Suprapubic skin (tissue), 4 donors: ENCODE data around the gene LZTFL1. TPM values are rescaled to one million over a fixed set of nuclear protein-coding genes. Genes with fewer than 3 reads are reported as not detected.
A peak's percentile ranks its signal among the peaks of the same experiment; 100 is the strongest.

ENCODE experiments used
- DNase-seq, 2 donors: peaks; one replicate each; pipeline ENCODE4 v3.0.0-alpha.2; 2019; ENCODE audit warnings: low spot score in 2 of 2
- H3K27ac ChIP-seq: fragments of 200-600 bp; sonication (generic); one replicate; pipeline ENCODE4 v1.5.1; 2019
- H3K27me3 ChIP-seq: fragments of 200-600 bp; sonication (generic); one replicate; pipeline ENCODE4 v1.5.1; 2019
- H3K36me3 ChIP-seq: fragments of 200-600 bp; sonication (generic); one replicate; pipeline ENCODE4 v1.5.1; 2019
- H3K4me1 ChIP-seq: fragments of 200-600 bp; sonication (generic); one replicate; pipeline ENCODE4 v1.5.1; 2019
- H3K4me3 ChIP-seq: fragments of 200-600 bp; sonication (generic); one replicate; pipeline ENCODE4 v1.5.1; 2019; ENCODE audit warnings: mild to moderate bottlenecking
- H3K9me3 ChIP-seq: fragments of 200-600 bp; sonication (generic); one replicate; pipeline ENCODE4 v1.5.1; 2019
- EP300 ChIP-seq: sonication (generic); formaldehyde crosslinking; IDR thresholded peaks from one replicate; pipeline ENCODE4 v1.6.1; 2017; ENCODE audit warnings: antibody characterized with exemption
- POLR2A ChIP-seq, 2 donors: fragments of 450-650 bp; IDR thresholded peaks; one replicate each; pipeline ENCODE4 v1.6.1; 2017; ENCODE audit warnings: antibody characterized with exemption in 2 of 2, mild to moderate bottlenecking in 2 of 2, moderate library complexity in 2 of 2
- POLR2AphosphoS5 ChIP-seq, 3 donors: sonication (generic); formaldehyde crosslinking; IDR thresholded peaks; one replicate each; pipeline ENCODE4 v1.6.1; 2017; ENCODE audit warnings: antibody characterized with exemption in 3 of 3
- WGBS: methylation state at CpG from one replicate; pipeline ENCODE4 v1.1.5; 2018; 5-methylcytosine and 5-hydroxymethylcytosine counted together
- total RNA-seq, 4 donors: library from RNA; depleted of rRNA; stranded (reverse); fragments of >200 nt; gene quantifications; one replicate each; pipeline ENCODE4 v1.1.0, GENCODE V29; 2016
- TF ChIP-seq, protein P1 (sequence below), 2 donors: fragments of 200-600 bp in 1 of 2; fragments of 450-650 bp in 1 of 2; sonication (generic) in 1 of 2; IDR thresholded peaks; one replicate each; pipeline ENCODE4 v1.5.1; 2016 to 2019; ENCODE audit warnings: antibody characterized with exemption in 2 of 2, mild to moderate bottlenecking in 1 of 2, moderate library complexity in 1 of 2

Gene LZTFL1, protein sequence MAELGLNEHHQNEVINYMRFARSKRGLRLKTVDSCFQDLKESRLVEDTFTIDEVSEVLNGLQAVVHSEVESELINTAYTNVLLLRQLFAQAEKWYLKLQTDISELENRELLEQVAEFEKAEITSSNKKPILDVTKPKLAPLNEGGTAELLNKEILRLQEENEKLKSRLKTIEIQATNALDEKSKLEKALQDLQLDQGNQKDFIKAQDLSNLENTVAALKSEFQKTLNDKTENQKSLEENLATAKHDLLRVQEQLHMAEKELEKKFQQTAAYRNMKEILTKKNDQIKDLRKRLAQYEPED
- total RNA-seq, result 10 to 100 TPM; 17.0 to 24.6 (median 20.1) TPM

GRCh38 chr3:45841757-45842491, at the start of gene LZTFL1:
LZTFL1 (minus strand) TSS chr3:45842119; CDS start chr3:45841991, 128 bp downstream.
- TF ChIP-seq POLR2AphosphoS5 (IDR thresholded peaks at IDR 0.05), result peak; percentile 52 to 92 (median 77)
- no peak for TF ChIP-seq POLR2A (IDR thresholded peaks at IDR 0.05)
- no peak for TF ChIP-seq EP300
- peak; percentile 96 for DNase-seq
- Histone ChIP-seq H3K4me3 (peak within 1 kb of the TSS; percentile 85), H3K36me3 (no peaks in the 10 kb centered on the region), H3K27ac (peak within 1 kb of the TSS; percentile 56), H3K9me3 (no peaks in the 10 kb centered on the region), H3K4me1 (peaks cover 15% of the 10 kb centered on the region), H3K27me3 (no peaks in the 10 kb centered on the region)
- WGBS, result 9% methylated on average over 19 of the region's 49 CpGs

GRCh38 chr3:45890405-45890804, 48.5 kb upstream of the LZTFL1 start:
- Histone ChIP-seq H3K36me3 (no peaks in the 10 kb centered on the region), H3K27ac (no peak overlapping the region), H3K27me3 (no peaks in the 10 kb centered on the region), H3K9me3 (no peaks in the 10 kb centered on the region), H3K4me1 (peaks cover 4% of the 10 kb centered on the region), H3K4me3 (no peak overlapping the region)
- TF ChIP-seq EP300 (no peak), POLR2AphosphoS5 (IDR thresholded peaks at IDR 0.05) (no peak), POLR2A (IDR thresholded peaks at IDR 0.05) (no peak)
- TF ChIP-seq, protein P1, sequence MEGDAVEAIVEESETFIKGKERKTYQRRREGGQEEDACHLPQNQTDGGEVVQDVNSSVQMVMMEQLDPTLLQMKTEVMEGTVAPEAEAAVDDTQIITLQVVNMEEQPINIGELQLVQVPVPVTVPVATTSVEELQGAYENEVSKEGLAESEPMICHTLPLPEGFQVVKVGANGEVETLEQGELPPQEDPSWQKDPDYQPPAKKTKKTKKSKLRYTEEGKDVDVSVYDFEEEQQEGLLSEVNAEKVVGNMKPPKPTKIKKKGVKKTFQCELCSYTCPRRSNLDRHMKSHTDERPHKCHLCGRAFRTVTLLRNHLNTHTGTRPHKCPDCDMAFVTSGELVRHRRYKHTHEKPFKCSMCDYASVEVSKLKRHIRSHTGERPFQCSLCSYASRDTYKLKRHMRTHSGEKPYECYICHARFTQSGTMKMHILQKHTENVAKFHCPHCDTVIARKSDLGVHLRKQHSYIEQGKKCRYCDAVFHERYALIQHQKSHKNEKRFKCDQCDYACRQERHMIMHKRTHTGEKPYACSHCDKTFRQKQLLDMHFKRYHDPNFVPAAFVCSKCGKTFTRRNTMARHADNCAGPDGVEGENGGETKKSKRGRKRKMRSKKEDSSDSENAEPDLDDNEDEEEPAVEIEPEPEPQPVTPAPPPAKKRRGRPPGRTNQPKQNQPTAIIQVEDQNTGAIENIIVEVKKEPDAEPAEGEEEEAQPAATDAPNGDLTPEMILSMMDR (IDR thresholded peaks at IDR 0.05), result no peak
- 14% methylated on average over 3 of the region's 3 CpGs for WGBS
- DNase-seq, result no peak

- H3K27me3 ChIP-seq, result no peaks in the 10 kb centered on the region
- DNase-seq, result no peak
- TF ChIP-seq POLR2AphosphoS5 (IDR thresholded peaks at IDR 0.05), result no peak
- TF ChIP-seq, protein P1 (IDR thresholded peaks at IDR 0.05), result no peak
- no peak overlapping the region for H3K27ac ChIP-seq
- H3K4me3 ChIP-seq, result no peak overlapping the region
- no peaks in the 10 kb centered on the region for H3K9me3 ChIP-seq
- 77% methylated on average over 4 of the region's 4 CpGs for WGBS
- H3K4me1 ChIP-seq, result no peaks in the 10 kb centered on the region
- H3K36me3 ChIP-seq, result no peaks in the 10 kb centered on the region
These were observed 47.4 kb upstream of the LZTFL1 start for GRCh38 chr3:45889337-45889736.

- TF ChIP-seq POLR2AphosphoS5 (IDR thresholded peaks at IDR 0.05) (no peak), EP300 (no peak), POLR2A (IDR thresholded peaks at IDR 0.05) (no peak)
- TF ChIP-seq, protein P1 (IDR thresholded peaks at IDR 0.05), result no peak
- no peaks in the 10 kb centered on the region for H3K27me3 ChIP-seq
These were observed 46.0 kb upstream of the LZTFL1 start for GRCh38 chr3:45887759-45888511.

DNA sequence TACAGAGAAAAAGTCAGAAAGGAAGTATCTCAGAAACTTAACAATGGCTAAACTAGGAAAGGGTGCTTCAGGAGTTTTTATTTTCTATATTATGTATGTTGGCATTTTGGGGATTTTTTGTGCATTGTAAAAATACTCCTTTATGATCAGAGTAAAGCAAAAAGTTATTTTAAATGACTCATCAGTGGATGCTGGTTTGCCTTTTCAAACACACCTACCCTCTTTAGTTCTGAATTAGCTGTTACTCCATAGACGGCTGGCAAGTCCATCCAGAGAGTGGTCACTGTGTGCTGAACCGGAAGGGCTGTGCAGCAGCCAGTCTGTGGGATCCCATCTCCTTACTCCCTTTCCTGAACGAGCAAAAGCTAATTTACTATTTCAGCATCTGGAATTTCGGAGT, 45.4 kb upstream of the LZTFL1 start:
- no peak for DNase-seq
- Histone ChIP-seq H3K27me3 (no peaks in the 10 kb centered on the region), H3K4me3 (no peak overlapping the region), H3K27ac (no peak overlapping the region), H3K4me1 (no peaks in the 10 kb centered on the region), H3K9me3 (no peaks in the 10 kb centered on the region), H3K36me3 (no peaks in the 10 kb centered on the region)
- WGBS, result 80% methylated on average over 4 of the region's 4 CpGs
- no peak for TF ChIP-seq POLR2A (IDR thresholded peaks at IDR 0.05)
- TF ChIP-seq, protein P1 (IDR thresholded peaks at IDR 0.05), result no peak
- no peak for TF ChIP-seq POLR2AphosphoS5 (IDR thresholded peaks at IDR 0.05)
- no peak for TF ChIP-seq EP300

More at GRCh38 chr3:45887759-45888511, 46.0 kb upstream of the LZTFL1 start:
- Histone ChIP-seq H3K9me3 (no peaks in the 10 kb centered on the region), H3K4me3 (no peak overlapping the region), H3K36me3 (no peaks in the 10 kb centered on the region), H3K27ac (no peak overlapping the region), H3K4me1 (no peaks in the 10 kb centered on the region)
- WGBS, result 63% methylated on average over 7 of the region's 7 CpGs
- DNase-seq, result no peak
